B cell (primary cell): ENCODE results near the gene CTBP2. TPM values are rescaled to one million over a fixed set of nuclear protein-coding genes. Genes with fewer than 3 reads are reported as not detected.

Experiments used
- ATAC-seq: fragments of 200-7000 bp; cut with Tn5 transposase; one replicate; pipeline ENCODE4 v1.10.0; 2021; ENCODE audit warnings: low read depth, mild to moderate bottlenecking, moderate number of reproducible peaks, moderate library complexity
- CTCF ChIA-PET: fragments of 350-600 bp; sonication (Branson Sonifier 250); formaldehyde crosslinking; loops from one replicate; lab custom pipeline; 2021; ENCODE audit warnings: antibody characterized with exemption, inconsistent platforms; lab: Charles Lee
- POLR2A ChIA-PET: fragments of 350-600 bp; sonication (Branson Sonifier 250); formaldehyde crosslinking; loops from one replicate; lab custom pipeline; 2021; ENCODE audit warnings: antibody characterized with exemption; lab: Charles Lee
- DNase-seq: peaks from one replicate; pipeline ENCODE4 v3.0.0; 2013
- H2AFZ ChIP-seq: 2 replicates; pipeline ENCODE4 v1.6.1; 2012; ENCODE audit warnings: mild to moderate bottlenecking, low read depth, low read length; ENCODE audit not compliant: insufficient read depth, poor library complexity, severe bottlenecking
- H3K27ac ChIP-seq, 2 donors: 1 replicate in 1 of 2; 2 replicates in 1 of 2; pipeline ENCODE4 v1.5.1; 2012 to 2013; ENCODE audit warnings: low read length in 2 of 2, mild to moderate bottlenecking in 2 of 2, moderate library complexity in 1 of 2
- H3K27me3 ChIP-seq, 4 experiments: fragments of 200-600 bp in 1 of 4; sonication (generic) in 1 of 4; replicated peaks in 1 of 4; 1 replicate in 2 of 4; 2 replicates in 2 of 4; pipeline versions ENCODE4 v1.6.1 to v1.7.0; 2013 to 2016; ENCODE audit warnings: low read length in 3 of 4, mild to moderate bottlenecking in 2 of 4, mixed read lengths in 1 of 4, moderate library complexity in 1 of 4; ENCODE audit not compliant: insufficient read depth in 4 of 4, control insufficient read depth in 3 of 4; ENCODE audit errors: control extremely low read depth in 1 of 4
- H3K36me3 ChIP-seq, 2 experiments: replicated peaks in 1 of 2; 1 replicate in 1 of 2; 2 replicates in 1 of 2; pipeline versions ENCODE4 v1.6.1 to v1.7.1; 2013; ENCODE audit warnings: low read length in 1 of 2; ENCODE audit not compliant: insufficient read depth in 2 of 2, control insufficient read depth in 1 of 2; ENCODE audit errors: control extremely low read depth in 1 of 2, extremely low read depth in 1 of 2
- H3K4me1 ChIP-seq, 2 donors: fragments of 200-600 bp in 1 of 2; sonication (generic) in 1 of 2; 1 replicate in 1 of 2; 2 replicates in 1 of 2; pipeline versions ENCODE4 v1.5.1 to v1.6.1; 2013 to 2017; ENCODE audit warnings: low read length in 2 of 2; ENCODE audit not compliant: control insufficient read depth in 2 of 2, insufficient read depth in 2 of 2
- H3K4me2 ChIP-seq: replicated peaks from 2 replicates; pipeline ENCODE3; 2012; ENCODE audit warnings: mild to moderate bottlenecking, low read depth, low read length; ENCODE audit not compliant: poor library complexity, severe bottlenecking
- H3K4me3 ChIP-seq, 5 experiments: fragments of 200-600 bp in 1 of 5; sonication (generic) in 1 of 5; 1 replicate in 3 of 5; 2 replicates in 2 of 5; pipeline versions ENCODE4 v1.5.1 to v1.7.0; 2011 to 2016; ENCODE audit warnings: low read length in 4 of 5, mild to moderate bottlenecking in 4 of 5, low read depth in 2 of 5, control low read depth in 1 of 5, moderate library complexity in 1 of 5; ENCODE audit not compliant: insufficient read depth in 1 of 5; ENCODE audit errors: control extremely low read depth in 1 of 5, extremely low read depth in 1 of 5
- H3K79me2 ChIP-seq: fragments of 200-600 bp; sonication (generic); one replicate; pipeline ENCODE4 v1.6.0; 2016; ENCODE audit warnings: low read length; ENCODE audit not compliant: control insufficient read depth, insufficient read depth
- H3K9ac ChIP-seq: fragments of 200-600 bp; sonication (generic); 2 replicates; pipeline ENCODE4 v1.6.1; 2017; ENCODE audit warnings: mild to moderate bottlenecking, low read length, moderate library complexity
- H3K9me3 ChIP-seq, 3 donors: one replicate each; pipeline versions ENCODE4 v1.6.1 to v1.7.1; 2013; ENCODE audit warnings: low read length in 2 of 3; ENCODE audit not compliant: control insufficient read depth in 2 of 3, insufficient read depth in 1 of 3; ENCODE audit errors: control extremely low read depth in 1 of 3
- H4K20me1 ChIP-seq: 2 replicates; pipeline ENCODE4 v1.6.0; 2012; ENCODE audit warnings: mild to moderate bottlenecking, low read length; ENCODE audit not compliant: insufficient read depth, control insufficient read depth, poor library complexity, severe bottlenecking
- H3K27ac Mint-ChIP-seq: one replicate; pipeline ENCODE4 v1.8.0; 2021; ENCODE audit warnings: mixed read lengths
- H3K27me3 Mint-ChIP-seq: one replicate; pipeline ENCODE4 v1.8.0; 2021; ENCODE audit warnings: mixed read lengths
- H3K4me1 Mint-ChIP-seq: one replicate; pipeline ENCODE4 v1.8.0; 2021; ENCODE audit warnings: mixed read lengths
- H3K4me3 Mint-ChIP-seq: one replicate; pipeline ENCODE4 v1.8.0; 2021; ENCODE audit warnings: mixed read lengths
- H3K9me3 Mint-ChIP-seq: one replicate; pipeline ENCODE4 v1.8.0; 2022; ENCODE audit warnings: mixed read lengths; ENCODE audit not compliant: insufficient read depth
- CTCF ChIP-seq: fragments of 200-600 bp; IDR thresholded peaks from one replicate; pipeline ENCODE4 v1.8.0; 2022; ENCODE audit warnings: antibody characterized with exemption, mild to moderate bottlenecking
- EZH2 ChIP-seq: IDR thresholded peaks from 2 replicates; pipeline ENCODE4 v1.6.1; 2012; ENCODE audit warnings: borderline replicate concordance, low read depth, mild to moderate bottlenecking, moderate library complexity, low read length; ENCODE audit not compliant: insufficient read depth, poor library complexity, severe bottlenecking
- WGBS: methylation state at CpG from one replicate; pipeline ENCODE4 v1.1.5; 2013; ENCODE audit warnings: missing lambda C conversion rate; ENCODE audit not compliant: insufficient coverage; 5-methylcytosine and 5-hydroxymethylcytosine counted together
- intact Hi-C: fragments of 100-400 bp; cut with micrococcal nuclease; formaldehyde crosslinking; loops from one replicate; pipeline ENCODE4 v1.10.0; 2022
- polyA plus RNA-seq: library from polyadenylated mRNA; depleted of rRNA; stranded (reverse); fragments of >200 nt; gene quantifications from 2 replicates; pipeline ENCODE4 v1.2.3, GENCODE V29; 2012
- total RNA-seq, 2 donors: library from RNA; stranded (reverse); fragments of 120-200 nt in 1 of 2; gene quantifications; 1 replicate in 1 of 2; 2 replicates in 1 of 2; pipeline versions ENCODE4 v1.2.3 to v1.2.4, GENCODE V29; 2013 to 2022

Gene CTBP2
- total and polyA plus RNA-seq, 2 donors (not counting 1 experiment from before 2014, with no cell fraction given) = 0.39 to 0.85 TPM

GRCh38 chr10:125189162-125189561 is 28.8 kb upstream of the CTBP2 start:
- Mint-ChIP-seq H3K27ac (no peak overlapping the region), H3K4me3 (no peak overlapping the region)

More at GRCh38 chr10:125189162-125189561, 28.8 kb upstream of the CTBP2 start:
- Histone ChIP-seq H3K27ac (no peak overlapping the region), H3K4me3 (no peak overlapping the region), H3K9ac (no peak overlapping the region), H2AFZ (no peak overlapping the region), H3K79me2 (no peaks in the 10 kb centered on the region), H3K36me3 (no peaks in the 10 kb centered on the region), H3K4me1 (no peaks in the 10 kb centered on the region), H3K27me3 (peaks cover 0 to 24% (median 0%) of the 10 kb centered on the region in 4 experiments), H3K9me3 (no peaks in the 10 kb centered on the region), H3K4me2 (no peak overlapping the region), H4K20me1 (no peaks in the 10 kb centered on the region)
- WGBS = 93% methylated on average over 7 of the region's 8 CpGs
- ChIA-PET CTCF (no interaction called here), POLR2A (interaction anchor here (0.6 kb wide), 1 partner anchor 56 kb away, joined by 4 read pairs; no protein-coding TSS in a partner anchor)
- peaks cover 45% of the 10 kb centered on the region for H3K27me3 Mint-ChIP-seq
- intact Hi-C loops = no loop called here
- DNase-seq (no peak), ATAC-seq (no peak)
- TF ChIP-seq CTCF (no peak), EZH2 (no peak)
- no peaks in the 10 kb centered on the region for H3K9me3 Mint-ChIP-seq
- no peaks in the 10 kb centered on the region for H3K4me1 Mint-ChIP-seq
